T-cell (primary cell): ENCODE results near the gene PCBD1. TPM values are rescaled to one million over a fixed set of nuclear protein-coding genes. Genes with fewer than 3 reads are reported as not detected.

Experiments used
- ATAC-seq, 4 experiments: fragments of 200-7000 bp in 3 of 4; fragments of 150-1000 bp in 1 of 4; cut with Tn5 transposase; replicated peaks in 1 of 4; 1 replicate in 3 of 4; 2 replicates in 1 of 4; pipeline ENCODE4 v1.10.0; 2021; ENCODE audit warnings: moderate library complexity in 3 of 4, mild to moderate bottlenecking in 2 of 4, moderate number of reproducible peaks in 1 of 4
- CTCF ChIA-PET, 2 donors: fragments of 300-600 bp; sonication (Branson Sonifier 250); formaldehyde crosslinking; loops; one replicate each; lab custom pipeline; 2022; ENCODE audit warnings: antibody characterized with exemption in 2 of 2; lab: Charles Lee
- POLR2A ChIA-PET, 2 donors: fragments of 300-600 bp; sonication (Branson Sonifier 250); formaldehyde crosslinking; loops; one replicate each; lab custom pipeline; 2022; ENCODE audit warnings: antibody characterized with exemption in 2 of 2; lab: Charles Lee
- DNase-seq, 35 experiments: peaks; one replicate each; pipeline versions ENCODE4 v3.0.0 to v3.0.0-alpha.2; 2013 to 2023
- H3K27ac ChIP-seq: one replicate; pipeline ENCODE4 v1.5.1; 2013; ENCODE audit warnings: low read length
- H3K27me3 ChIP-seq, 2 experiments: replicated peaks in 1 of 2; 1 replicate in 1 of 2; 2 replicates in 1 of 2; pipeline versions ENCODE4 v1.6.1 to v1.7.0; 2013; ENCODE audit warnings: low read length in 1 of 2, mixed read lengths in 1 of 2; ENCODE audit not compliant: control insufficient read depth in 2 of 2, insufficient read depth in 2 of 2; ENCODE audit errors: extremely low read depth in 1 of 2
- H3K36me3 ChIP-seq, 2 donors: 1 replicate in 1 of 2; 2 replicates in 1 of 2; pipeline versions ENCODE4 v1.6.1 to v1.7.0; 2013; ENCODE audit warnings: low read length in 1 of 2; ENCODE audit not compliant: control insufficient read depth in 2 of 2, insufficient read depth in 1 of 2; ENCODE audit errors: extremely low read depth in 1 of 2
- H3K4me1 ChIP-seq, 2 experiments: 1 replicate in 1 of 2; 2 replicates in 1 of 2; pipeline versions ENCODE4 v1.6.1 to v1.7.0; 2013; ENCODE audit warnings: low read length in 2 of 2, mixed read lengths in 1 of 2; ENCODE audit not compliant: insufficient read depth in 2 of 2, control insufficient read depth in 1 of 2; ENCODE audit errors: extremely low read depth in 1 of 2
- H3K4me3 ChIP-seq, 2 donors: 1 replicate in 1 of 2; 2 replicates in 1 of 2; pipeline versions ENCODE4 v1.5.1 to v1.7.0; 2013; ENCODE audit warnings: mild to moderate bottlenecking in 2 of 2, low read length in 1 of 2, moderate library complexity in 1 of 2; ENCODE audit not compliant: control insufficient read depth in 1 of 2; ENCODE audit errors: extremely low read depth in 1 of 2
- H3K9me3 ChIP-seq: 2 replicates; pipeline ENCODE4 v1.7.0; 2013
- H3K27ac Mint-ChIP-seq, 2 donors: one replicate each; pipeline ENCODE4 v1.8.0; 2020 to 2021; ENCODE audit warnings: mild to moderate bottlenecking in 2 of 2, mixed read lengths in 2 of 2
- H3K27me3 Mint-ChIP-seq, 2 donors: one replicate each; pipeline ENCODE4 v1.8.0; 2021 to 2022; ENCODE audit warnings: mixed read lengths in 2 of 2
- H3K36me3 Mint-ChIP-seq: one replicate; pipeline ENCODE4 v1.8.0; 2021; ENCODE audit warnings: mixed read lengths
- H3K4me1 Mint-ChIP-seq, 3 donors: one replicate each; pipeline ENCODE4 v1.8.0; 2020 to 2022; ENCODE audit warnings: mixed read lengths in 3 of 3, mild to moderate bottlenecking in 1 of 3
- H3K4me3 Mint-ChIP-seq, 3 donors: one replicate each; pipeline ENCODE4 v1.8.0; 2020 to 2022; ENCODE audit warnings: mild to moderate bottlenecking in 3 of 3, mixed read lengths in 3 of 3, moderate library complexity in 3 of 3
- H3K9me3 Mint-ChIP-seq, 3 donors: one replicate each; pipeline ENCODE4 v1.8.0; 2020 to 2022; ENCODE audit warnings: mixed read lengths in 3 of 3
- whole genome bisulfite sequencing: methylation state at CpG from one replicate; pipeline ENCODE4 v1.1.5; 2013; ENCODE audit warnings: missing lambda C conversion rate; ENCODE audit not compliant: insufficient coverage; 5-methylcytosine and 5-hydroxymethylcytosine counted together
- total RNA-seq, 35 experiments: library from RNA in 6 of 35; stranded (reverse) in 6 of 35; fragments of 120-200 nt in 1 of 35; gene quantifications; one replicate each; pipeline versions ENCODE4 v1.2.1 to v1.2.4 and lab custom pipeline; 2013 to 2026

PCBD1 gene
- total RNA-seq, 5 donors from 2014 or later (not counting 1 experiment from before 2014, with no cell fraction given), result 6.5 to 10.0 (median 9.2) TPM

DNA sequence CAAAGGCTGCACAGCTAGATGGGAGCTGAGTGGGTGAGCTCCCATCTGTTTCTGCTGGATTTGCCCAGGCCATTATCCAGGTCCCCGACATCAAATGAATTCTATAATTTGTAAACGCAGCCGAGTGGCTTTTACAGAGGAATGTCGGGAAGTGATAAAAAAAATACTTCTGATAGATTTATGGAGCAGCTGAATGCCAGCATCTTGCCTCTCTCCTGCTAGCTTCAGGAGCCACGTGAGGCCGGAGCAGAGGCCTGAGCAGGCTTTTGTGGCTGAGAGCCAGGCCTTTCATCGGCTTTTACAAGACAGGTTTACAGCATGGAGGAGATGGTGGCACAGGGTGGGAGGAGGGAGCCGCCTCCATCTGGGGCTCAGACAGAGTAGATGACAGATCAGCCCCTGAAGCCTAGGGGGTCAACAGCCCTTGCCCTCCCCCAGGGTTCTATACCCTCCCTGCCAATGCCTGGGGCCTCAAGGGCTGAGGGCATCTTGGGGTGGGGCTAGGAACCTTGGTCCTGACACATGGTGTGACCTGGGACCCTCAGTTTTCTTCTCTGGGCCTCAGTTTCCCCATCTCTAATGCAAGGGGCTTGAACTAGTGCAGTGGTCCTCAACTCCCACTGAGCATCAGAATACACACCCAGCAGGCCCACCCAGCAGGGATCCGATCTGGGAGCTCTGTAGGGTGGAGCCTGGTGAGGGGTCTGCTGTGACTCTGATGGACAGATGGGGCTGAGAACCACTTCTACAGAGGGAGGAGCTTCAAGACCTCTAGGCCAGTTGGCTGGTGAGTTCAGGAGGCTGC is 44.2 kb upstream of the PCBD1 start:
- Mint-ChIP-seq H3K4me3 (no peak overlapping the region), H3K27me3 (peaks cover 0 to 6% of the 10 kb centered on the region in 2 donors), H3K27ac (no peak overlapping the region), H3K9me3 (no peaks in the 10 kb centered on the region), H3K36me3 (no peaks in the 10 kb centered on the region), H3K4me1 (no peaks in the 10 kb centered on the region)
- no peak for DNase-seq
- POLR2A ChIA-PET, result no interaction called here
- ATAC-seq, result no peak
- CTCF ChIA-PET, result no interaction called here
- no peak overlapping the region for H3K4me3 ChIP-seq
- no peaks in the 10 kb centered on the region for H3K36me3 ChIP-seq
- peaks cover 0 to 19% of the 10 kb centered on the region in 2 experiments for H3K27me3 ChIP-seq
- H3K4me1 ChIP-seq, result no peaks in the 10 kb centered on the region
- WGBS, result 94% methylated on average over 7 of the region's 9 CpGs
- H3K27ac ChIP-seq, result no peak overlapping the region
- H3K9me3 ChIP-seq, result no peaks in the 10 kb centered on the region

DNA sequence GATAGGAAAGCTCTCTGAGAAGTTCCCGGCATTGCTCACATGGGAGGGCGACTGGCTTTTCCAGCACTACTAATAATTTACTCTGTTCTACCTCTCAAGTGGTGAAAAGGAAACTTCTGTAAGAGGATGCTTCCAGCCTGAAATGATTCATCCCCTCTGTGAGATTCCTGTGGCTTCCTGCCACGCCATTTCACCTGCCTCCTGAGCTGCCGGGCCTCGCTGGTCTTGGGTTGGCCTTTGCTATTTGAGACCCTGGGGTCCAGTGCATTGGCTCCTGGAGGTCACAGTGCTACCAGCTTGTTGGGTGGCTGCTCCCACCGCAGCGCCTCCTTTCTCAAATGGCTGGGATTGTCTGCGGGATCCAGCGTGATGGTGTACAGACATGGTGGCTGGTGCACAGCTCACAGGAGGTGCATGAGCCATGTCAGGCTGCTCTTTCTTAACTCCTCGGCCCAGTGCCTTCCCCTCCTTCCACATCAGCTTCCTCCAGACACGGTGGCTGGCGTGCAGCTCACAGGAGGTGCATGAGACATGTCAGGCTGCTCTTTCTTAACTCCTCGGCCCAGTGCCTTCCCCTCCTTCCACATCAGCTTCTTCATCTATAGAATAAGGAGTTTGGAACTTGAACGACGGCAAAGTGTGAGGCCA is 42.9 kb upstream of the PCBD1 start:
- POLR2A ChIA-PET, result no interaction called here
- ATAC-seq, result no peak
- no peak overlapping the region for H3K27ac ChIP-seq
- H3K9me3 ChIP-seq, result no peaks in the 10 kb centered on the region
- H3K4me3 ChIP-seq, result no peak overlapping the region
- H3K27me3 ChIP-seq, result peaks cover 0 to 19% of the 10 kb centered on the region in 2 experiments
- no peaks in the 10 kb centered on the region for H3K36me3 Mint-ChIP-seq
- no peaks in the 10 kb centered on the region for H3K27me3 Mint-ChIP-seq
- H3K4me3 Mint-ChIP-seq, result no peak overlapping the region
- no peaks in the 10 kb centered on the region for H3K36me3 ChIP-seq
- CTCF ChIA-PET, result no interaction called here
- no peaks in the 10 kb centered on the region for H3K4me1 ChIP-seq
- DNase-seq, result no peak
- H3K4me1 Mint-ChIP-seq, result no peaks in the 10 kb centered on the region
- no peak overlapping the region for H3K27ac Mint-ChIP-seq
- WGBS, result 66% methylated on average over 11 of the region's 15 CpGs
- H3K9me3 Mint-ChIP-seq, result no peaks in the 10 kb centered on the region

- Mint-ChIP-seq H3K36me3 (no peaks in the 10 kb centered on the region), H3K4me1 (peaks cover 2% of the 10 kb centered on the region in 3 donors), H3K27me3 (no peaks in the 10 kb centered on the region), H3K4me3 (no peak overlapping the region), H3K27ac (no peak overlapping the region), H3K9me3 (no peaks in the 10 kb centered on the region)
- peaks cover 0 to 16% of the 10 kb centered on the region in 2 experiments for H3K27me3 ChIP-seq
- no peaks in the 10 kb centered on the region for H3K9me3 ChIP-seq
- H3K36me3 ChIP-seq, result no peaks in the 10 kb centered on the region
- DNase-seq (no peak), ATAC-seq (no peak)
- 82% methylated on average over 12 of the region's 17 CpGs for WGBS
- no peak overlapping the region for H3K4me3 ChIP-seq
- CTCF ChIA-PET, result no interaction called here
- peaks cover 0 to 3% of the 10 kb centered on the region in 2 experiments for H3K4me1 ChIP-seq
- POLR2A ChIA-PET, result no interaction called here
- no peak overlapping the region for H3K27ac ChIP-seq
These were observed 42.1 kb upstream of the PCBD1 start for GRCh38 chr10:70930263-70931000.

DNA sequence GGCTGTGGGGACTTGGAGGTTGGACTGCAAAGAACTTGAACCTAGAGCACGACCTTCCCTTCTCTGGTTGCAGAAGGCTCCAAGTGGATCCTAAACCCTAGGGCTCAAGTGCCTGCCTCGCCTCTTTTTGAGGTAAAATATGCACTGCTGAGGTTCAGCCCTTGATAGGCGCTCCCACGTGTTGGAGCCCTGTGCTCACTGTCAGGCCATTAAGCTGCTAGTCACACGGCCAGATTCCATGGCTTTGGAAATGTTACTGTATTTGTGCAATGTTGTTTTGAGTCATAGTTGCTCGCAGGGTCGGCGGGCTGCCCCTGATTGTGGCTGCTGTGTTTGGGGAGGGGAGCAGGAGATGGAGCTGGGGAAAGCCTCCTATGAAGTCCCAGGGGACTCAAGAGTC is 39.8 kb upstream of the PCBD1 start:
- Histone ChIP-seq H3K4me3 (no peak overlapping the region), H3K27ac (no peak overlapping the region), H3K36me3 (no peaks in the 10 kb centered on the region), H3K4me1 (peaks cover 0 to 4% of the 10 kb centered on the region in 2 experiments), H3K27me3 (peaks cover 0 to 17% of the 10 kb centered on the region in 2 experiments), H3K9me3 (no peaks in the 10 kb centered on the region)
- Mint-ChIP-seq H3K4me1 (peaks cover 6 to 8% (median 6%) of the 10 kb centered on the region in 3 donors), H3K4me3 (no peak overlapping the region), H3K36me3 (no peaks in the 10 kb centered on the region), H3K27me3 (peaks cover 3 to 7% of the 10 kb centered on the region in 2 donors), H3K9me3 (no peaks in the 10 kb centered on the region), H3K27ac (no peak overlapping the region)
- POLR2A ChIA-PET, result no interaction called here
- ATAC-seq, result no peak
- CTCF ChIA-PET, result no interaction called here
- no peak for DNase-seq
- 65% methylated on average over 7 of the region's 8 CpGs for WGBS

GRCh38 chr10:70927189-70927943 is 39.0 kb upstream of the PCBD1 start:
- no peaks in the 10 kb centered on the region for H3K36me3 Mint-ChIP-seq
- no peaks in the 10 kb centered on the region for H3K9me3 Mint-ChIP-seq
- Histone ChIP-seq H3K27me3 (peaks cover 0 to 14% of the 10 kb centered on the region in 2 experiments), H3K27ac (no peak overlapping the region), H3K4me3 (no peak overlapping the region), H3K9me3 (no peaks in the 10 kb centered on the region), H3K4me1 (peaks cover 0 to 4% of the 10 kb centered on the region in 2 experiments), H3K36me3 (no peaks in the 10 kb centered on the region)
- WGBS, result 77% methylated on average over 4 of the region's 13 CpGs
- peaks cover 6 to 8% (median 6%) of the 10 kb centered on the region in 3 donors for H3K4me1 Mint-ChIP-seq
- ChIA-PET CTCF (no interaction called here), POLR2A (no interaction called here)
- DNase-seq (no peak), ATAC-seq (no peak)
- no peak overlapping the region for H3K4me3 Mint-ChIP-seq
- H3K27ac Mint-ChIP-seq, result no peak overlapping the region
- peaks cover 3 to 7% of the 10 kb centered on the region in 2 donors for H3K27me3 Mint-ChIP-seq
